WI38 (cell line): ENCODE measurements around the gene OTOP3.
"Not testable (repeated sequence)": the region's sequence is repeated elsewhere in the genome, so short reads cannot be mapped to it uniquely, and the experiment has no call there.

Source experiments
- H3K4me3 ChIP-seq: 2 replicates; pipeline ENCODE4 v1.5.1; 2011; ENCODE audit warnings: low read depth, mild to moderate bottlenecking, control low read depth, low read length
- TF ChIP-seq, protein P1 (sequence below): IDR thresholded peaks from 2 replicates; pipeline ENCODE4 v1.5.1; 2012; ENCODE audit warnings: low read depth, mild to moderate bottlenecking, control low read depth, low read length

OTOP3 gene

GRCh38 chr17:74964988-74965622 lies 29.4 kb downstream of the OTOP3 start:
- TF ChIP-seq, protein P1, sequence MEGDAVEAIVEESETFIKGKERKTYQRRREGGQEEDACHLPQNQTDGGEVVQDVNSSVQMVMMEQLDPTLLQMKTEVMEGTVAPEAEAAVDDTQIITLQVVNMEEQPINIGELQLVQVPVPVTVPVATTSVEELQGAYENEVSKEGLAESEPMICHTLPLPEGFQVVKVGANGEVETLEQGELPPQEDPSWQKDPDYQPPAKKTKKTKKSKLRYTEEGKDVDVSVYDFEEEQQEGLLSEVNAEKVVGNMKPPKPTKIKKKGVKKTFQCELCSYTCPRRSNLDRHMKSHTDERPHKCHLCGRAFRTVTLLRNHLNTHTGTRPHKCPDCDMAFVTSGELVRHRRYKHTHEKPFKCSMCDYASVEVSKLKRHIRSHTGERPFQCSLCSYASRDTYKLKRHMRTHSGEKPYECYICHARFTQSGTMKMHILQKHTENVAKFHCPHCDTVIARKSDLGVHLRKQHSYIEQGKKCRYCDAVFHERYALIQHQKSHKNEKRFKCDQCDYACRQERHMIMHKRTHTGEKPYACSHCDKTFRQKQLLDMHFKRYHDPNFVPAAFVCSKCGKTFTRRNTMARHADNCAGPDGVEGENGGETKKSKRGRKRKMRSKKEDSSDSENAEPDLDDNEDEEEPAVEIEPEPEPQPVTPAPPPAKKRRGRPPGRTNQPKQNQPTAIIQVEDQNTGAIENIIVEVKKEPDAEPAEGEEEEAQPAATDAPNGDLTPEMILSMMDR: no peak

DNA sequence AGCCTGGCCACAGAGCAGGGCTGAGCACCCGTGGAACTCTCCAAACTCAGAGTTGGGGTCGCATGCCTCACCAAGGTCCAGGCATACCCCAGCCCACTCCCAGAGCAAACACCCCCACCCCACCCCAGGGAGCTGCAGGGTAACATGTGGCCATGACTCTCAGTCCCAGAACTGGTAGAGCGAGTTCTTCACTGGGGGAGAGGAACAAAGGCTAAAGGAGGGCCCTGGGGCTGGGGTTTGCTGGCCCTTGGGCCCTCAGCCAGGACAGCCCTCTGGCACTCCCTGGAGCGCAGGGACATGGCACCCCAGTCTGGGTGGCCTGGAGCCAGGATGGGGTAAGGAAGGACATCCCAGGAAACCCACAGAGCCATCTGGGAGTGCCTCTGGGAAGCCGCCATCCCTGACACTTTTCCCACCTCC lies 32.7 kb downstream of the OTOP3 start:
- TF ChIP-seq, protein P1: no peak
- no peak overlapping the region for H3K4me3 ChIP-seq

More at GRCh38 chr17:74964988-74965622, 29.4 kb downstream of the OTOP3 start:
- no peak overlapping the region for H3K4me3 ChIP-seq

- H3K4me3 ChIP-seq: not testable (repeated sequence)
Measured at GRCh38 chr17:74969501-74969900, 33.8 kb downstream of the OTOP3 start.

DNA sequence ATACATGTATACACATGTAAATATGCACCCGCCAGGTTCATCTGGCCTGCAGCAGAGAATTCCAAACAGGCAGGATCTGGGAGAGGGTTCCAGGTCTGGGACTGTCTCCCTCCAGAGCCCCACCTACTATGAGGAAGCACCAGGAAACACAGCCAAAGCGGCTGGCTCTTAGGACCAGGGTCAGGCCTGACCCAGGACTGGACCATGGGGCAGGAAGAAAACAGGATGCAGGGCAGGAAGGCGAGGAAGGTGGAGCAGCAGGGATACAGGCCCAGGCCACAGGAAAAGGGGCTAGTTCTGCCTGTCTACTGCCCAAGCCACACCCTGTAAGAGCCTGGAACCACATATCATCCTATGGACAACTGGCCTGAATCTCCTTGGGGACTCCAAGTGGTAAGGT lies 34.7 kb downstream of the OTOP3 start:
- no peak overlapping the region for H3K4me3 ChIP-seq
- TF ChIP-seq, protein P1: no peak

DNA sequence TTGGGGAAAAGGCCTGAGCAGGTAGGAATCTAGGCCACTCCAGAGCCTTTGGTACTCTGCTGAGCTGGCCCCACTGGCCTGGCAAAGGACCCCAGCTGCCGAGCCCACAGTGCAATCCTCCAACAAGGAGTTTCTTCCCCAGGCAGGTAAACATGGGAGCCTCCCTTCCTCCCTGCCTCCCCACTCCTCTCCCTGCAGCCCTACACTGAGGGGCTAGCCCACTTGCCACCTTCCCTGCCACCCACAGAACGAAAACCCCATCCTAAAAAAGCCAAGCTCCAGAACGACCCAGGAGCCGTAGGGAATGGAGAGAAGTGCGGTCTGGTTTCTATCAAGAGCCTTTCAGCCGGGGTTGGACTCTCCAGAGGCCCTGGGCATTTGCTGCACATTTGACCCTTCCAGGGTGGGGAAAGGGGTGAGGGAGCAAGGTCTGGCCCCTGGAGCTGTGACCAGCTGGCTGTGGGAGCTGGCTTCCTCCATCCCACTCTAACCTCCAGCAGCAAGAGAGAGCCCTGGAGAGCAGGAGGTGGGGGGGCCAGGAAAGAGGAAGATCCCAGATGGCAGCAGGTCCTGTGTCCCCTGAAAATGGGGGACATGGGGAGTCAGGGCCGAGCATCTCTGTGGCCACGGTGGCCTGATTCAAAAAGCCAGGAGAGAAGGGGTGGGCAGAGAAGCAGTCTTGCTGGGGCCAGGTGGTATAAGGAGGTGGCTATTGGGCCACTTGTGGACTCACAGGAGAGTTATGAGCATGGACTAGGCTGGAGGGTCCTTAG lies 35.6 kb downstream of the OTOP3 start:
- H3K4me3 ChIP-seq: no peak overlapping the region
- TF ChIP-seq, protein P1: no peak

GRCh38 chr17:74971842-74972106 lies 36.1 kb downstream of the OTOP3 start:
- no peak overlapping the region for H3K4me3 ChIP-seq

DNA sequence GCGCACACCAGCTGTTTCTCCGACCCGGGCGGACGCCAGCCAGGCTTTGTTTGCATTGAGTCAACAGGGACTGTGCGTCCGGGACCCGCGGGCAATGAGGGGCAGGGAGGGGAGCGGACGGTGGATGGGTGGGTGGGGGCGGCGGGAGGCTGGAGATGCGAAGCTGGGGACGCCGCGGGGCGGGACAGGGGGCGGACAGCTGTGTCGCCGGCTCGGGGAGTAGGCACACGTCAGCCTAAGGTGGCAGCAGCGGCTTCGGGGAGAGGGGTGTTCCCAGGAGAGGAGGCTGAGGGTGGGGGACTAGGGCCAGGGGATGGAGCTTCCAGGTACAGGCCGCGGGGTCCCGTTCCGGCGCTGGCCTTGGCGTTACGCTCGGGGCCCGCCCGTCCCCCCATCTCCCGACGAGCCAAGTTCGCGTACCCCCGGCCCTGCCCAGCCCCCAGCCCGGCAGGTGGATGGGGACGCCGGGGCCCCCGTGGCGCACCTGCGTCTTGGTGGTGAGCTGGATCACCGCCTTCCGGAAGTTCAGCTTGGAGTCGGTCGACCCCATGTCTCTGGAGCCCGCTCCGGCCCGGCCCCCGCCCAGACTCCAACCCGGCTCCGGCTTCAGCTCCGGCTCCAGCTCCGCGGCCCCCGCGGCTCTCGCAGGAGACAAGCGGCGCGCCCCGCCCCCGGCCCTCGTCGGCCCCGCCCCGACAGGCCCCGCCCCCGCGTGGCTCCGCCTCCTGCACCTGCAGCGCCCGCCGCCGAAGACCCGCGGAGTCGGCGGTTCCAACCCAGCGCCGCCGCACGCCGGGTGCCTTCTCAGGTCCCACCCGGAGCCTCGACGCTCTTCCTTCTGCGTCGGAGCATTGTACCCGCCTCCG lies 36.6 kb downstream of the OTOP3 start, which contains the start of gene HID1:
HID1 (minus strand) TSS at position 653 of the 866 bp plus-strand sequence; CDS start at position 550, 103 bp downstream.
- H3K4me3 ChIP-seq: peak within 1 kb of the TSS; percentile 47

More at GRCh38 chr17:74971842-74972106, 36.1 kb downstream of the OTOP3 start:
- TF ChIP-seq, protein P1: no peak

More for the DNA sequence above, 36.6 kb downstream of the OTOP3 start, which contains the start of gene HID1:
- TF ChIP-seq, protein P1: no peak
